GM13977 (cell line): Measurements from ENCODE around the gene MLKL.
A peak's percentile ranks its signal among the peaks of the same experiment; 100 is the strongest.

Experiments
- DNase-seq: peaks from one replicate; pipeline ENCODE4 v3.0.0; 2012; ENCODE audit warnings: low spot score
- in situ Hi-C: fragments of 300-500 bp; cut with MboI; formaldehyde crosslinking; loops from one replicate; pipeline ENCODE4 v1.12.0; 2022; ENCODE audit warnings: low sequenced_read_pairs, low pct_unique_long_range_greater_than_20kb, mixed read lengths, inconsistent platforms; ENCODE audit not compliant: unreplicated experiment
- TF ChIP-seq, protein P1 (sequence below): IDR thresholded peaks from 2 replicates; pipeline ENCODE4 v1.5.1; 2012; ENCODE audit warnings: mild to moderate bottlenecking, control low read depth; ENCODE audit not compliant: insufficient read depth; ENCODE audit errors: extremely low read depth, missing control alignments

The MLKL gene

DNA sequence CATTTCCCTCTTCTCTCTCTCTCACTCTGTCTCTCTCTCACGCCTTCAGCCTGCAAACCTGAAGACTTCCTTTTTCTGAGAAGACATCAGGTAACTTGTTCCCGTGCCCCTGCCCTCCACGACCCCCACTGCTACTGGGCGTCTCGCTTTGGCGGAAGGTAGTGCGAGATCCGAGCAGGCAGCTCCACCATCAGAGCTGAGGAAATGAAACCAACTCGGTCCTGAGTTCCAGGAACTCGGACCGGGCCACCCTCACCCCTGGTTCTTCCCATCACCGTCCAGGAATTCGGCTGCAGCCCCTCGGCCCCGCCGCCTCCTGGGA, 585 bp downstream of the MLKL start:
- in situ Hi-C loops: no loop called here
- DNase-seq: no peak
- TF ChIP-seq, protein P1, sequence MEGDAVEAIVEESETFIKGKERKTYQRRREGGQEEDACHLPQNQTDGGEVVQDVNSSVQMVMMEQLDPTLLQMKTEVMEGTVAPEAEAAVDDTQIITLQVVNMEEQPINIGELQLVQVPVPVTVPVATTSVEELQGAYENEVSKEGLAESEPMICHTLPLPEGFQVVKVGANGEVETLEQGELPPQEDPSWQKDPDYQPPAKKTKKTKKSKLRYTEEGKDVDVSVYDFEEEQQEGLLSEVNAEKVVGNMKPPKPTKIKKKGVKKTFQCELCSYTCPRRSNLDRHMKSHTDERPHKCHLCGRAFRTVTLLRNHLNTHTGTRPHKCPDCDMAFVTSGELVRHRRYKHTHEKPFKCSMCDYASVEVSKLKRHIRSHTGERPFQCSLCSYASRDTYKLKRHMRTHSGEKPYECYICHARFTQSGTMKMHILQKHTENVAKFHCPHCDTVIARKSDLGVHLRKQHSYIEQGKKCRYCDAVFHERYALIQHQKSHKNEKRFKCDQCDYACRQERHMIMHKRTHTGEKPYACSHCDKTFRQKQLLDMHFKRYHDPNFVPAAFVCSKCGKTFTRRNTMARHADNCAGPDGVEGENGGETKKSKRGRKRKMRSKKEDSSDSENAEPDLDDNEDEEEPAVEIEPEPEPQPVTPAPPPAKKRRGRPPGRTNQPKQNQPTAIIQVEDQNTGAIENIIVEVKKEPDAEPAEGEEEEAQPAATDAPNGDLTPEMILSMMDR: no peak

- in situ Hi-C loops: no loop called here
- DNase-seq: no peak
- TF ChIP-seq, protein P1: no peak
Measured at GRCh38 chr16:74699666-74700065, 996 bp downstream of the MLKL start.

- in situ Hi-C loops: no loop called here
- peak; percentile 62 for DNase-seq
- TF ChIP-seq, protein P1: no peak
Measured at GRCh38 chr16:74698222-74698621, 2.4 kb downstream of the MLKL start.

DNA sequence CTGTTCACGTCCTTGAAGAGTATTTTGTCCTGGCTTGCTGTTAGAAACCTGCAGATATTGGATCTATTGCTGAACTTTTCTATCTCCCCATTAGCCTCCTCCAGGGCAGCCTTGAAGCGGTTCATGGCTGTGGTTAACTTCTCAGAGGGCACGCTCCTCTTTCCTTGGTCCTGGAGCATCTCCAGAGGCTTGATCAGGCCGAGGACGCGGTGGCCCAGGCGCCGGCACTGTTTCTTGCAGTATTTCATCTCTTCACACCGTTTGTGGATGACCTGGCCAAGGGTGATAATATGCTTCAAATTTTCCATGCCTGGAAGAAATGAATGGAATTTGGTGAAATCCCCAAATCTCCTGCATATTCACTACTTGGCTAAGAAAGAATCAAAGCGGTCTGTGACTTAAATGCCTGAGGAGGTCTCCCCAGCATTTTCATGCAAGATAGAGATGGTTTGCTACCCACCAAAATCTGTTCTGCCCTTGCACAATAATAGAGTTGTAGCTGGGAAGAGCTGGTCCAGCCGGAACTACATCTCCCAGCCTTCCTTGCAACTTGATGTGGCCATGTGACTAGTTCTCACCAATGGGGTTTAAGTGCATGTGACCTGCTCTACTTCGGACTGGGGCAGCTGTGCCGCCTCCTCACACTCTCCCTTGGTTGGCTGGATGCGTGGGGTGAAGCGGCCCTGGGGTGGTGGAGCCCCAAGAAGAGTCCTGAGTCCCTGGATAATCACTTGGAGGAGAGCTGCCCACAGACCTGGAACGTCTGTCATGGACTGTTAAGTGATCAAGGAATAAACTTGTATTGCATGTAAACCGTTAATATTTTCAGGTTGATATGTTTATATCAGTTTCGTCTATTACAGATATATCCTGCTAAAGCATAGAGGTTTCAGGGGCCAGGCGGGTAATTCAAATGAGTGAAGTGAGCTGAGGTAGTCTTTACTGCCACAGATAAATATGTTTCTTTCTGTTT, 4.9 kb downstream of the MLKL start:
- DNase-seq: peak; percentile 87
- TF ChIP-seq, protein P1: no peak
- in situ Hi-C loops: no loop called here

DNA sequence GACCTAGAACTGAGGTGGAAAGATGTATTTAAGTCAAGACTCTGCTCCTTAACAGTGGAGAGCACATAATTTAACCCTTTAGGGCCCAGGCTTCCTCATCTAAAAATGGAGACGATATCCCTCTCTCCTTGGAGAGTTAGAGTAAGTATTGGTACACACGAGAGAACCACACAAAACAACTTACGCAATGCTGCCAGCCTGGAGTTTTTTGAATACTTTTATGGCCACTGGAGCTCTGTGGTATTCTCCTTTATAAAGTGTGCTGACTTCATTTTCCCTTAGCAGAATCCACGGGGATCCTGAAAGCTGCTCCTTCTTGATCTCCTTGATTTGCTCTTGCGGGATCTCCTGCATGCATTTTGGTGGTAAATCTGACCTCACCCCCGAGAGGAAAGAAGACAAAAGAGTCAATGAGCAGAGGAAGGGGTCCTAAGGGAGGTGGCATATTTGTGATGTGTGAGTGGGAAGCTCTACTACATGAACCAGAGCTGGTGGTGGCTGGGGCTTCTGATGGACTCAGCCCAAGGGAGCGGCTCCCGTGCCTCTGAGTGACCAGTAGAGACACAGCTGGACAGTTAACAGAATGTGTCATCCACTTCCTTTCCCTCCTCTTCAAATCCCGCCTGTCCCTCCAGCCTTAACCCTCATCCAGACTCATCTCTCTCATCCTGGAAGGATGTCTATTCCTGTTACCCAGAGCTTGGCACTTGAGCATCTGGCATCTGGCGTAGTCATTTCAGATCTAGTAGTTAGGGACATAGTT, 9.4 kb downstream of the MLKL start:
- TF ChIP-seq, protein P1: no peak
- in situ Hi-C loops: no loop called here

GRCh38 chr16:74682556-74682955, 18.1 kb downstream of the MLKL start:
- TF ChIP-seq, protein P1: no peak
- no peak for DNase-seq
- in situ Hi-C loops: no loop called here

More for the DNA sequence above, 9.4 kb downstream of the MLKL start:
- no peak for DNase-seq
